Measurements from ENCODE around the gene HCFC1.

The HCFC1 gene

GRCh38 chrX:153928846-153929245, 42.8 kb downstream of the HCFC1 start:
- Mint-ChIP-seq H3K4me1 (peaks cover 14% of the 10 kb centered on the region), H3K27me3 (ENCODE audit: low read depth) (peaks cover 3% of the 10 kb centered on the region), H3K36me3 (ENCODE audit: low read depth) (peaks cover 17% of the 10 kb centered on the region), H3K4me3 (peak overlapping the region in 1 of 3 experiments; percentile 20), H3K9me3 (peaks cover 10% of the 10 kb centered on the region), H3K27ac (peak overlapping the region; percentile 83 to 97 (median 89))
- no peak for TF ChIP-seq CTCF (IDR thresholded peaks at IDR 0.05; ENCODE audit: unreplicated experiment in 3 of 3)

DNA sequence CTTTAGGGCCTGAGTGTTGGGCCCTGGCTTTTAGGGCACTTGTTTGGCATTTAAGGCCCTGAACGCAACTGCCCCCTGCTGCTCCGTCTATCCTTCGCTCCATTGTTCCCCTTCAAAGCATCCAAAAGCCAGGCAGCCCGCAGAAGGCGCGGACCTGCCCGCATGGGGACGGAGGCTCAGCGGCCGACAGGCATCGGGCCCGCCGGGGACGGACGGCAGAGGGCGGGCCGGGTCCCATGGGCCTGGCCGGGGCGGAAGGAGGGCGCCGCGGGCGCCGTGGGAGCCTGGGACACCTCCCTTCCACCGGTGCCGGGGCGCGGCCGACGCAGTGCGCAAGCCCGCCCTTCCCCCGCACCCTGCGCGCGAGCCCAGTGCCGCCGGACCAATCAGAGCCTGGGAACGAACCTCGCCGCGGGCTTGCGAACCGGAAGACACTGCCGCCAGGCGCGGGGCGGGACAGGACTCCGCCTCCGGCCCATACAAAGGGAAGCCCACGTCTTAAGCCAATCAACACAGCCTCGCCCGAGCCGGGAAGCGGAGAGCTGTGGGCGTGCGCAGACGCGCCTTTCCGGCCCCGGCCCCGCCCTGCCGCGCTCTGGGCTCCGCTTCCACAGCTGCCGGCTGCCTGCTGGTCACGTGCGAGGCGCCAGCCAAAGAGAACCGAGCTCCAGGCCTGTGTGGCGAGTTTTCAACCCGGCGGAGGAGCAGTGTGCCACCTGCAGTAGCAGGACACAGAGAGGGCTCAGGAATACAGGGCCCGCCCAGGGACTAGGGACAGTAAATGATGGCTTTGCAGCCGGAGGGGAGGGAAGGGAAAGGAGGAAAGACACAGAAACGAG, 43.5 kb downstream of the HCFC1 start:
- peak overlapping the region; percentile 83 to 97 (median 97) for H3K27ac Mint-ChIP-seq
- no peak for TF ChIP-seq CTCF (IDR thresholded peaks at IDR 0.05; ENCODE audit: unreplicated experiment in 3 of 3)
- H3K4me3 Mint-ChIP-seq = peak overlapping the region; percentile 83 to 90 (median 90)
- peaks cover 8% of the 10 kb centered on the region for H3K9me3 Mint-ChIP-seq
- peaks cover 3% of the 10 kb centered on the region for H3K27me3 Mint-ChIP-seq (ENCODE audit: low read depth)
- peaks cover 14% of the 10 kb centered on the region for H3K4me1 Mint-ChIP-seq
- peaks cover 15% of the 10 kb centered on the region for H3K36me3 Mint-ChIP-seq (ENCODE audit: low read depth)

DNA sequence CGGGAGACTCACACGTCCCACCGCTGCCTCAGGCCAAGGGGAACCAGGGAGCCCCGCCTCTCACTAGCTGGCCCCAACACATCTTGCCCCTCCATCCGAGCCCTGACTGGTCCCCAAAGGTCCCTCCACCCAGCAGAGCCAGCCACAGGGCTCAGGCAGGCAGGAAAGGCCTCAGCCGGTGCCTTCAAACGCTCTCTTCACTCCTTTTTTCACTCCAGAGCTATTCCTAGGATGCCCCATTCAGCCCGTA, 44.0 kb downstream of the HCFC1 start:
- Mint-ChIP-seq H3K36me3 (ENCODE audit: low read depth) (peaks cover 15% of the 10 kb centered on the region), H3K4me1 (peaks cover 17% of the 10 kb centered on the region), H3K9me3 (peaks cover 8% of the 10 kb centered on the region), H3K27me3 (ENCODE audit: low read depth) (peaks cover 3% of the 10 kb centered on the region), H3K4me3 (peak overlapping the region; percentile 83 to 90 (median 90)), H3K27ac (peak overlapping the region; percentile 83 to 97 (median 97))
- no peak for TF ChIP-seq CTCF (IDR thresholded peaks at IDR 0.05; ENCODE audit: unreplicated experiment in 3 of 3)

DNA sequence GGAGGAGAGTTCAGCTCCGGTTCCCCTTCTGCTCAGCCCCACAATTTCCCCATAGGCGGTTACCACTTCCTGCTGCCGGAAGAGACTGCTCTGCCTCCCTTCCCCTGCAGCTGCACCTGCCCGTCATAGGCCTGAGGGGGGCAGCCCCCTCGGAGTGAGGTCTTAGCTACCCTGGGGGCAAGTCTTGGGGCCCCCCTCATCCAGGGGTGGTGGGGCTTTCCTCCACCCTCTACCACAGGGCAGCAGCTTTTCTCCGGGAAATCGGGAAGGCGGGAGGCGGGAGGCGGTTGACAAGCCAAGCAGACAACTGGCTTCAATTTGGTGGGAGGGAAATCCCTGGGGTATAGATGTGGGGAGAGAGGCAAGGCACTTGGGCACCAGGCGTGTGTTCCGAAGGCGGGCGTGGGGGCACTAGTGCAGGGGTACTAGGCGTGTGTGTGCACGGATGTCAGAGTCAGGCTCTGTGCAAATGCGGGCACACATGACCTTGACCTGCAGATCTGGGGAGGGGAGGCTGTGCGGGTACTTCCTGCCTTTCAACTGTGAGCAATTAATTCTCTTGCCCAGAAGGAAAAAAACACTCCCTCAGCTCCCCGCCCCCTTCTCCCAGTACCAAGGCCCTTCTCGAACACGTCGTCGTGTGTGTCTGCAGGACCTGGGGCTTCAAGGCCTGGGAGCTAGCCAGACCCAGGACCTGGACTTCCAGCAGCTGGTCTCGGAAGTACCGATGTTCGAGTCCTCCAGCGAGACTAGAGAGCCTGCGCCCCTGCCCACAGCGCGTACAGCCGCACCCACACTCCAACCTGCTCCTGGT, 44.6 kb downstream of the HCFC1 start:
- Mint-ChIP-seq H3K4me1 (peaks cover 20% of the 10 kb centered on the region), H3K4me3 (peak overlapping the region; percentile 83 to 90 (median 90)), H3K27me3 (ENCODE audit: low read depth) (peaks cover 3% of the 10 kb centered on the region), H3K9me3 (peaks cover 8% of the 10 kb centered on the region), H3K27ac (peak overlapping the region; percentile 83 to 97 (median 97)), H3K36me3 (ENCODE audit: low read depth) (peaks cover 15% of the 10 kb centered on the region)
- TF ChIP-seq CTCF (IDR thresholded peaks at IDR 0.05; ENCODE audit: unreplicated experiment in 3 of 3) = no peak

DNA sequence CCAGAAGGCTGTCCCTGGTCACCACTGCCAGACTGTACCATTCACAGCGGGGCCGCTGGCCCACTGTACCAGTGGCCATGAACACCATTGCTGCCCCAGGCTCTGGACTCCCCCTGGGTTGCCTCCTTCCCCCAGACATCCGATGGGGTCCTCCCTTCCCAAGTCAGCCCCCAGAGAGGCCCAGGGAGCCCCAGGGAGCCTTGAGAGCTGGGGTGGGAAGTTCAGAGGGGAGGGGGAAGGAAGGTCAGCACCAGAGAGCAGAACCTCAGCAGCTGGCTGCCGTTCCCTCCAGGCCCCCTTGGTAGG, 45.1 kb downstream of the HCFC1 start:
- Mint-ChIP-seq H3K4me3 (peak overlapping the region; percentile 83 to 90 (median 90)), H3K4me1 (peaks cover 20% of the 10 kb centered on the region), H3K27me3 (ENCODE audit: low read depth) (peaks cover 3% of the 10 kb centered on the region), H3K27ac (peak overlapping the region; percentile 83 to 97 (median 97)), H3K36me3 (ENCODE audit: low read depth) (peaks cover 11% of the 10 kb centered on the region), H3K9me3 (peaks cover 6% of the 10 kb centered on the region)
- TF ChIP-seq CTCF (IDR thresholded peaks at IDR 0.05; ENCODE audit: unreplicated experiment in 3 of 3) = no peak

Measured in nephron (organoid).